Activated CD8-positive, alpha-beta memory T cell treated with anti-CD3 and anti-CD28 coated beads for 36 hours (primary cell): ENCODE data around the gene TRERF1. TPM values are rescaled to one million over a fixed set of nuclear protein-coding genes. Genes with fewer than 3 reads are reported as not detected.

Source experiments
- CTCF ChIA-PET: fragments of 350-600 bp; sonication (Branson Sonifier 250); formaldehyde crosslinking; loops from one replicate; lab custom pipeline; 2021; ENCODE audit warnings: antibody characterized with exemption; lab: Charles Lee
- POLR2A ChIA-PET: fragments of 350-600 bp; sonication (Branson Sonifier 250); formaldehyde crosslinking; loops from one replicate; lab custom pipeline; 2021; ENCODE audit warnings: antibody characterized with exemption; lab: Charles Lee
- total RNA-seq, 2 experiments: library from RNA; stranded (reverse); gene quantifications; one replicate each; pipeline ENCODE4 v1.2.3, GENCODE V29; 2021

Gene TRERF1
- total RNA-seq, 2 experiments from 2014 or later, result 7.5 to 8.1 TPM

DNA sequence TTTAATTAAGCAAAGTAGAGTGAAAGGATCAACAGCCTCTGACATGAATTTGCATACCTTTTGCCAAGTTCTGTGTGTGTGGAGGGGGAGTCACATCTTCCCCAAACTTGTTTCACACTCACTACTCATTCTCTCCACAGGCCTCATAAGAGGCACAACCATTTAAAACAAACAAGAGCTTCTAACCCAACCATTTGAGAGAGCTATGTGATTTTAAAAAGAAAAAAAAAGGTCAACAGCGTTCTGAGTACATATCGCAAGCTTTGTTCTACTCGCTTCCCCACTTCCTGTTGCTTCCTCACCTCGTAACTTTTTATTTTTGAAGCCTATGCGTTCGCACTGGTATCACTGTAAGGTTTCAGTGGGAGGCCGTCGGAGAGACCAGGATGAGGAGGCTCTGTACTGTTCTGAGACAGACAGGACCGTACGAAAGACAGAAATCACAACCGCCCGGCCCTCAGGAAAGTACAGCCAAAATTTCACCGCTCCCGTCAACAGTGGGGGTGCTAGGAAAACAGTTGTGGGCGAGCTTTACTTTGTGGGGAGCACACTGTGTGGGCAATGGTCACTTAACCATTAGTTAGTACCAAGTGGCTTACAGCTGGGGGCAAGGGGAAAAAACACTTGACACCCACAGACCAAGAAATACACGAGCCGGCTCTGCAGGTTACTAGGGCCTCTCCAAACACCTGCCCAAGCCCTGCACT is 61.3 kb downstream of the TRERF1 start:
- ChIA-PET POLR2A (interaction anchor here (0.6 to 2.8 kb wide), 18 partner anchors 12 to 157 kb away, joined by 3 to 17 read pairs (median 4); partner anchors contain the start of gene TRERF1), CTCF (interaction anchor here (0.6 to 4.6 kb wide), 18 partner anchors 8 to 510 kb away, joined by 3 to 34 read pairs (median 4); partner anchors contain the start of genes TAF8 and UBR2)

GRCh38 chr6:42389736-42390135 is 62.0 kb downstream of the TRERF1 start:
- CTCF ChIA-PET, result interaction anchor here (0.6 to 4.6 kb wide), 15 partner anchors 10 to 510 kb away, joined by 3 to 34 read pairs (median 4); partner anchors contain the start of genes TAF8 and UBR2
- POLR2A ChIA-PET, result interaction anchor here (0.7 to 2.8 kb wide), 12 partner anchors 11 to 158 kb away, joined by 3 to 17 read pairs (median 5); partner anchors contain the start of gene TRERF1

DNA sequence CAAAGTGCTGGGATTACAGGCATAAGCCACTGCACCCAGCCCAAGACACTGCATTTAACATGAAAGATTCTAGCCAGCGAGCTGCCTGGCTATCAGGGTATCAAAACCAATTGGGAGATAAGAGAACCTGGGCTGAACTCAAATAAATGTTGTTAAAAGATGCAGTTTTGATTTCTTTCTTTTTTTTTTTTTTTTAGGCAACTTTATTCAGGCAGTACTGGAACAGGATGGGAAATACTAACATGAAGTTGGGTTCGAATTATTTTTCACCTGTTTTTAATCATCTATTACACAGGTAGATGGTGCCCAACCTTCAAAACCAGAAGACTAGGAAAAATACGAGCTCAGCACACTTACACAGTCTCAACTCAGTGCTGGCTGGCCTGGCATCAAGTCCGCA is 63.7 kb downstream of the TRERF1 start:
- ChIA-PET POLR2A (interaction anchor here (0.7 kb wide), 2 partner anchors 14 to 162 kb away, joined by 3 to 5 read pairs; no protein-coding TSS in a partner anchor), CTCF (interaction anchor here (0.6 to 0.8 kb wide), 2 partner anchors 57 to 160 kb away, joined by 3 read pairs; no protein-coding TSS in a partner anchor)

DNA sequence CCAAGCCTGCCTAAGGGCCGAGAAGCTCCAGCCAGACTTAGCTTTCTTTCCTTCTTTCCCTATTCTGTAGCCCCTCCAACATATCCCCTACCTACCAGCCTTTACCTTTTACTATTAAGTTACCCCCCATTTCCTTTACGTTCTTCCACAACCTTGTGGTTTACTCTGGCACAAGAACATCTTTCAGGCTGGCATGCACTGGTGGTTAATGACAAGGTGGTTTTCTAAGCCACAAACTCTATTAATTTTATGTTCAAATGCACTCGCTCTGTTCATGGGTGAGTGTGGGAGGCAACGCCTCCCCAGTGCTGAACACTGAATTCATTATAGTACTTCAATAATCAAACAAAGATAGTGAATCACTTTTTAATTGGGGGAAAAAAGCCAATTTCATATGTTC is 64.4 kb downstream of the TRERF1 start:
- ChIA-PET POLR2A (no interaction called here), CTCF (interaction anchor here (0.8 kb wide), 1 partner anchor 173 kb away, joined by 3 read pairs; no protein-coding TSS in a partner anchor)

- POLR2A ChIA-PET, result interaction anchor here (0.6 kb wide), 1 partner anchor 10 kb away, joined by 3 read pairs; no protein-coding TSS in a partner anchor
- CTCF ChIA-PET, result interaction anchor here (1.2 to 1.4 kb wide), 3 partner anchors 14 to 28 kb away, joined by 3 to 4 read pairs (median 3); no protein-coding TSS in a partner anchor
Observed at GRCh38 chr6:42385339-42385738, 66.4 kb downstream of the TRERF1 start.

- POLR2A ChIA-PET, result interaction anchor here (0.8 kb wide), 1 partner anchor 19 kb away, joined by 3 read pairs; no protein-coding TSS in a partner anchor
- CTCF ChIA-PET, result interaction anchor here (0.5 to 1.8 kb wide), 6 partner anchors 9 to 279 kb away, joined by 3 to 6 read pairs (median 4); no protein-coding TSS in a partner anchor
Observed at GRCh38 chr6:42383421-42384205, 68.1 kb downstream of the TRERF1 start.

DNA sequence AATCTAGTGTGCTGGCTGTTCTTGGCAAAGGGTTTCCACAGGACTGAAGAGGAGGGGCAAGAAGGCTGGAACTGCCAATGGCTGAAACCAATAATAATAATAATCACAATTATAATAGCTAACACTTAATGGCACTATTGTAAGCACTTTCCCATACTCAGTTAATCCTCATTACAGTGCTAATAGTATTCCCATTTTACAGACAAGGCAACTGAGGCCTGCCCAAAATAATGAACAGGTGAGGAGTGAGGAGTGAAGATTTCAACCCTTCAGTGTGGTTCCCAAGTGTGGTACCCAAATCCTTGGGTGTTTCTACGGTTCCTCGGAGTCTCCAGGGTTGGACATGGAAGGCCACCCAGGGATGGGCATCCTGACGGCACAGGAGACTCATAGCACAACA is 69.9 kb downstream of the TRERF1 start:
- ChIA-PET CTCF (interaction anchor here (0.6 to 2.3 kb wide), 5 partner anchors 9 to 166 kb away, joined by 3 to 8 read pairs (median 3); no protein-coding TSS in a partner anchor), POLR2A (no interaction called here)

DNA sequence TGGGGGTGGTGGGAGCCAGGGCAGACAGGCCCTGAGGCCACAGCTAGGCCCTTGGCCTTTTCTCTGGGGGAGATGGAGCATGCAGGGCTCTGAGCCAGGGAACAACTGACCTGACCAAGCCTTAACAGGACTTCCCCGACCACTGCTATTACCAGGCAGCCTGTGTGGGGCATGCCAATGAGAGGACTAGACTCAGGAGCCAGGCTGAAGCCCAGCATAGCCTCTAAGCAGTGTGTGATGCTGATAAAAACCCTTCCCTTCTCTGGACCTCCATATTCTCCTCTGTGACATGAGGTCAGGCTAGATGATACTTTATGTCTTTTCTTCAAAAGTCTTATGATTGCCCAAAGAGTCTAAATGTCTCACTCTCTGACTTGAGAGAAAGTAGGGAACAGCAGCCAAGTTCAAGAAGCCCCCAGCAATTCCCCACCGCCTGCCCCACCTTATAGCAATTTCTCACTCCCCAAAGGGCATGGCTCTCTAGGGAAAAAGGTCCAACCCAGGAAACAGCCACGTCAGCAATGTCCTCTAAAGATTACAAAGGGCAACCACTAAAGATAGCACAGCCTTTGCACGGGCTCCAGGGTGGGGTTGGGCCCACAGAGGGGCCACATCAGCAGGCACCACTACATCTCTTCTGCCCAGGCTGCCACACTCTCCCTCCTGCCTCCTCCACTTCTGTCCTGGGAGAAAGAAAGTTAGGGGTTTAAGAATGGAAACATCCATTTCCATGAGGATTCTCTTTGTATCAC is 71.3 kb downstream of the TRERF1 start:
- POLR2A ChIA-PET, result no interaction called here
- CTCF ChIA-PET, result interaction anchor here (2.3 kb wide), 1 partner anchor 11 kb away, joined by 8 read pairs; no protein-coding TSS in a partner anchor

GRCh38 chr6:42378536-42378935 is 73.2 kb downstream of the TRERF1 start:
- ChIA-PET CTCF (interaction anchor here (1.1 to 1.9 kb wide), 3 partner anchors 13 to 169 kb away, joined by 3 to 6 read pairs (median 4); no protein-coding TSS in a partner anchor), POLR2A (interaction anchor here (1.6 kb wide), 1 partner anchor 12 kb away, joined by 5 read pairs; no protein-coding TSS in a partner anchor)

DNA sequence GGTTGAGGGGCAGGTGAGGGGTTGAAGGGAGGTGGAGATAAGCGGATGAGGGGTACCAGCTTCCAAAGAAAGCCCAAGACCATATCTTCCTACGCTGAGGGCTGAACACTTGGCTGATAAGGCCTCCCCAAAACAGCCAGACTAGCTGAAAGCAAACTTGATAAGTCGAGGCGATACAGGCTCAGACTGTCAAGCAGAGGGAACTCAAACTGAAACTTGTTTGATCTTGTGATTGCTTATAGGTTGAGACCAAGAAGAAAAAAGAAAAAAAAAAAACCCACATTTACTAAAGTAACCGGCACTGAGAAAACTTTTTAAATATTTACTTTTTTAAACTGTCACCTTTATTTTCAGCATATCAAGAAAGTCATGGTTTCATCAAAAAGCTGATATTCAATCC is 73.6 kb downstream of the TRERF1 start:
- ChIA-PET POLR2A (interaction anchor here (1.6 kb wide), 1 partner anchor 12 kb away, joined by 5 read pairs; no protein-coding TSS in a partner anchor), CTCF (interaction anchor here (1.1 to 1.9 kb wide), 3 partner anchors 13 to 170 kb away, joined by 3 to 6 read pairs (median 4); no protein-coding TSS in a partner anchor)

GRCh38 chr6:42375007-42375635 is 76.6 kb downstream of the TRERF1 start:
- ChIA-PET POLR2A (interaction anchor here (0.6 to 0.7 kb wide), 5 partner anchors 16 to 797 kb away, joined by 3 to 6 read pairs (median 3); no protein-coding TSS in a partner anchor), CTCF (interaction anchor here (0.9 to 1.8 kb wide), 3 partner anchors 8 to 30 kb away, joined by 3 to 6 read pairs (median 3); no protein-coding TSS in a partner anchor)

DNA sequence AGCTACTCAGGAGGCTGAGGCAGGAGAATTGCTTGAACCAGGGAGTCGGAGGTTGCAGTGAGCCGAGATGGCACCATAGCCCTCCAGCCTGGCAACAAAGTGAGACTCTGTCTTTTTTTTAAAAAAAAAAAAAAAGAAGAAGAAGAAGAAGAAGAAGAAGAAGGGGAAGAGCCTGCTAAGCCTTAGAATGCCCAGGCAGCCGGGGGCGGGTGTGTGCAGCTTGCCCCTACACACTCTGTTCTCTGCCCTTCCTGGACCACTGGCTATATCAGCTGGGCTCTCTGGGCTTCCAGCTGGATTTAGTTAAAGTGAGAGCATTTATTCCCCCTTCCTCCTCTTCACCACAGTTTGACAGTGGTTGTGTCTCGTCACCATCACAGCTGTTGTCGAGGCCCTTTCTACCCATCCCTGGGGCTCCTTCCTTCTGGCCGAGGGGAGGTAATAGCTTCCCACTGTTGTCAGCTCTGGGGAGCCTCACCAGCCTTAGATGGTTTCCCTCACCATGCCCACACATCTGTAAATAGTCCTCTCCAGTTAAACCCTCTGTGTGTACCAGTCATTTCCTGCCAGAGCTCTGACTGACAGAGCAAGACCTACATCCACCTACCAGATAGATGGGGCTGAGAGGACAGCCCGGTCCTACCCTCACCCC is 77.6 kb downstream of the TRERF1 start:
- ChIA-PET POLR2A (interaction anchor here (0.6 to 1.9 kb wide), 4 partner anchors 9 to 17 kb away, joined by 3 to 4 read pairs (median 3); no protein-coding TSS in a partner anchor), CTCF (interaction anchor here (0.7 to 1.8 kb wide), 5 partner anchors 9 to 174 kb away, joined by 3 to 6 read pairs (median 3); no protein-coding TSS in a partner anchor)

GRCh38 chr6:42372699-42373098 is 79.0 kb downstream of the TRERF1 start:
- ChIA-PET CTCF (no interaction called here), POLR2A (interaction anchor here (1.9 kb wide), 1 partner anchor 17 kb away, joined by 3 read pairs; no protein-coding TSS in a partner anchor)

DNA sequence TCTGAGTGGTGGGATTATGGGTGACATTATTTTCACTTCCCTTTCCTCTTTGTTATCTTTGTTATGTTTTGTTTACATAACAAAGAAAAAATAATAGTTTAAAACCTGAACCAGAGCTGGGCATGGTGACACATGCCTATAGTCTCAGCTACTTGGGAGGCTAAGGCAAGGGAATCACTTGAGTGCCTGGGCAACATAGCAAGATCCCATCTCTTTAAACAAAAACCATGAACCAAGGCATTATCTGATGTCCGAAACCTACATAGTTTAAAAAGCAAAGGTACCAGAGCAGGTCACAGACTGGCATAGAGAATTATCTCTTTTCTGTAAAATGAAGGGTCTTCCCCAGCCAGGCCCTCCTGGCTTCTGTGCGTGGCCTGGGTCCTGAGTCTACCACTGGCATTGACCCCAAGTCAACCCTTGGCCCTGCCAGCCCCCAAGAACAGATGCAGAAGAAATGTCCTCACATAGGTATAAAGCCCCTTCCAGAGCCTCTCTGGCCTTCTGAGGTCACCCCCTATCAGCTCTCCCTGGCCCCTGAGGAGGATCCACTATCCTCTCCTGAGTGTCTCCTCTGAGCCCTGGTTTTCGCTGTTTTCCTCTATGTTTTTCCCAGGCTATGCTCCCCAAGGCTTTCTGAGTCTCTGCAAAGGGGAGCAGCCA is 81.3 kb downstream of the TRERF1 start:
- POLR2A ChIA-PET, result no interaction called here
- CTCF ChIA-PET, result no interaction called here

DNA sequence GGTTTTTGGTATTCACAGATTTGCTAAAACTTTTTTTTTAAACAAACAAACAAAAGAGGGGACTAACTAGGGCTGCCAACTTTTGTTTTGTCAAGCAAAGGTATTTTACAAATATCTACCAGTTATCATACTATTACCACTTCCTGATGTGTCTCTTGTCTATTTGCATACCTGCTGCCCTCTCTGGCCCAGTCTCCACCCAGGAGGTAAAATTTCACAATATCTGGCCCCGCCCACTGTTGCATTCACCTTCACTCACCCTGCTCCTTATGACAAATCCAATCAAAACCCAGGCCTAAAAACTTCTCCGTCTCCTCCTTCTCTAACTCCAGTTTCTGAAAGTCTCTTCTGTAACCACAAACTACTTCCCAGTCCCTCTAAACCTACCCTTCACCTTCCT is 82.2 kb downstream of the TRERF1 start:
- POLR2A ChIA-PET, result interaction anchor here (1.7 kb wide), 1 partner anchor 12 kb away, joined by 4 read pairs; no protein-coding TSS in a partner anchor

GRCh38 chr6:42368181-42368580 is 83.5 kb downstream of the TRERF1 start:
- POLR2A ChIA-PET, result interaction anchor here (0.6 to 1.8 kb wide), 9 partner anchors 9 to 84 kb away, joined by 3 to 7 read pairs (median 4); no protein-coding TSS in a partner anchor
- CTCF ChIA-PET, result interaction anchor here (1.0 to 2.2 kb wide), 3 partner anchors 17 to 179 kb away, joined by 3 to 6 read pairs (median 3); no protein-coding TSS in a partner anchor

More for the DNA sequence above, 82.2 kb downstream of the TRERF1 start:
- CTCF ChIA-PET, result no interaction called here
